Progenitor cell of endocrine pancreas (in vitro differentiated cells): ENCODE measurements around the gene RAB15. TPM values are rescaled to one million over a fixed set of nuclear protein-coding genes. Genes with fewer than 3 reads are reported as not detected.

Experiments used
- DNase-seq: peaks from one replicate; pipeline ENCODE4 v3.0.0; 2021; ENCODE audit warnings: low spot score; ENCODE audit not compliant: unreplicated experiment
- H3K27ac Mint-ChIP-seq: 2 replicates; pipeline ENCODE4 v1.8.0; 2021; ENCODE audit warnings: mild to moderate bottlenecking, moderate library complexity, mixed read lengths
- H3K27me3 Mint-ChIP-seq: 2 replicates; pipeline ENCODE4 v1.8.0; 2021; ENCODE audit warnings: mixed read lengths
- H3K36me3 Mint-ChIP-seq: 2 replicates; pipeline ENCODE4 v1.8.0; 2022; ENCODE audit warnings: mixed read lengths; ENCODE audit not compliant: insufficient read depth
- H3K4me1 Mint-ChIP-seq: 2 replicates; pipeline ENCODE4 v1.8.0; 2021; ENCODE audit warnings: low read depth, mixed read lengths
- H3K4me3 Mint-ChIP-seq: 2 replicates; pipeline ENCODE4 v1.8.0; 2021; ENCODE audit warnings: low read depth, mild to moderate bottlenecking, moderate library complexity, mixed read lengths
- H3K9me3 Mint-ChIP-seq: 2 replicates; pipeline ENCODE4 v1.8.0; 2021; ENCODE audit warnings: low read depth, mixed read lengths
- CTCF ChIP-seq: fragments of 200-600 bp; sonication (generic); IDR thresholded peaks from one replicate; pipeline ENCODE4 v1.5.0; 2021; ENCODE audit warnings: antibody characterized with exemption, mild to moderate bottlenecking; ENCODE audit not compliant: unreplicated experiment
- total RNA-seq: library from RNA; stranded (reverse); gene quantifications from 2 replicates; pipeline ENCODE4 v1.2.1, GENCODE V29; 2021

The RAB15 gene
- total RNA-seq, 1 donor from 2014 or later = 27.6 TPM

- DNase-seq = no peak
- no peak for TF ChIP-seq CTCF
- Mint-ChIP-seq H3K4me3 (no peak overlapping the region), H3K27me3 (no peaks in the 10 kb centered on the region), H3K4me1 (no peaks in the 10 kb centered on the region), H3K9me3 (no peaks in the 10 kb centered on the region), H3K36me3 (peaks cover 2% of the 10 kb centered on the region), H3K27ac (peak overlapping the region; percentile 0)
Measured at GRCh38 chr14:65011538-65011937, 39.4 kb upstream of the RAB15 start.

GRCh38 chr14:65010211-65010931 is 38.2 kb upstream of the RAB15 start:
- no peaks in the 10 kb centered on the region for H3K27me3 Mint-ChIP-seq
- no peaks in the 10 kb centered on the region for H3K4me1 Mint-ChIP-seq
- no peak overlapping the region for H3K27ac Mint-ChIP-seq
- no peaks in the 10 kb centered on the region for H3K36me3 Mint-ChIP-seq
- DNase-seq = no peak
- H3K4me3 Mint-ChIP-seq = no peak overlapping the region
- H3K9me3 Mint-ChIP-seq = no peaks in the 10 kb centered on the region
- no peak for TF ChIP-seq CTCF

- TF ChIP-seq CTCF = no peak
- H3K36me3 Mint-ChIP-seq = no peaks in the 10 kb centered on the region
Measured at GRCh38 chr14:65007202-65007601, 35.1 kb upstream of the RAB15 start.

GRCh38 chr14:65006261-65006721 is 34.2 kb upstream of the RAB15 start:
- peaks cover 2% of the 10 kb centered on the region for H3K4me1 Mint-ChIP-seq
- no peaks in the 10 kb centered on the region for H3K9me3 Mint-ChIP-seq
- no peak overlapping the region for H3K4me3 Mint-ChIP-seq
- H3K27me3 Mint-ChIP-seq = no peaks in the 10 kb centered on the region
- TF ChIP-seq CTCF = no peak
- peak overlapping the region; percentile 38 for H3K27ac Mint-ChIP-seq
- H3K36me3 Mint-ChIP-seq = no peaks in the 10 kb centered on the region
- no peak for DNase-seq

More at GRCh38 chr14:65007202-65007601, 35.1 kb upstream of the RAB15 start:
- DNase-seq = no peak
- Mint-ChIP-seq H3K4me3 (no peak overlapping the region), H3K4me1 (peaks cover 2% of the 10 kb centered on the region), H3K9me3 (no peaks in the 10 kb centered on the region), H3K27me3 (no peaks in the 10 kb centered on the region), H3K27ac (no peak overlapping the region)

- Mint-ChIP-seq H3K4me1 (peaks cover 2% of the 10 kb centered on the region), H3K4me3 (no peak overlapping the region), H3K9me3 (no peaks in the 10 kb centered on the region), H3K36me3 (no peaks in the 10 kb centered on the region), H3K27ac (no peak overlapping the region), H3K27me3 (no peaks in the 10 kb centered on the region)
- no peak for DNase-seq
- no peak for TF ChIP-seq CTCF
Measured at GRCh38 chr14:65003394-65003793, 31.3 kb upstream of the RAB15 start.
